Measurements from ENCODE around the gene DNAJB6.

The DNAJB6 gene

GRCh38 chr7:157465891-157466866, 129.4 kb downstream of the DNAJB6 start:
- no peak overlapping the region for H3K4me3 ChIP-seq (ENCODE audit: low read depth, low read length)
- TF ChIP-seq, protein P1, sequence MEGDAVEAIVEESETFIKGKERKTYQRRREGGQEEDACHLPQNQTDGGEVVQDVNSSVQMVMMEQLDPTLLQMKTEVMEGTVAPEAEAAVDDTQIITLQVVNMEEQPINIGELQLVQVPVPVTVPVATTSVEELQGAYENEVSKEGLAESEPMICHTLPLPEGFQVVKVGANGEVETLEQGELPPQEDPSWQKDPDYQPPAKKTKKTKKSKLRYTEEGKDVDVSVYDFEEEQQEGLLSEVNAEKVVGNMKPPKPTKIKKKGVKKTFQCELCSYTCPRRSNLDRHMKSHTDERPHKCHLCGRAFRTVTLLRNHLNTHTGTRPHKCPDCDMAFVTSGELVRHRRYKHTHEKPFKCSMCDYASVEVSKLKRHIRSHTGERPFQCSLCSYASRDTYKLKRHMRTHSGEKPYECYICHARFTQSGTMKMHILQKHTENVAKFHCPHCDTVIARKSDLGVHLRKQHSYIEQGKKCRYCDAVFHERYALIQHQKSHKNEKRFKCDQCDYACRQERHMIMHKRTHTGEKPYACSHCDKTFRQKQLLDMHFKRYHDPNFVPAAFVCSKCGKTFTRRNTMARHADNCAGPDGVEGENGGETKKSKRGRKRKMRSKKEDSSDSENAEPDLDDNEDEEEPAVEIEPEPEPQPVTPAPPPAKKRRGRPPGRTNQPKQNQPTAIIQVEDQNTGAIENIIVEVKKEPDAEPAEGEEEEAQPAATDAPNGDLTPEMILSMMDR (IDR thresholded peaks at IDR 0.05; ENCODE audit: low read depth, low read length, missing control alignments), result no peak
- DNase-seq (ENCODE audit: low read depth), result no peak

- TF ChIP-seq, protein P1 (IDR thresholded peaks at IDR 0.05; ENCODE audit: low read depth, low read length, missing control alignments), result no peak
- no peak for DNase-seq (ENCODE audit: low read depth)
- H3K4me3 ChIP-seq (ENCODE audit: low read depth, low read length), result no peak overlapping the region
Measured at GRCh38 chr7:157466867-157467261, 130.1 kb downstream of the DNAJB6 start.
